Psoas muscle (tissue), 8 donors: ENCODE data around the gene PDLIM7. TPM values are rescaled to one million over a fixed set of nuclear protein-coding genes. Genes with fewer than 3 reads are reported as not detected.
A peak's percentile ranks its signal among the peaks of the same experiment; 100 is the strongest.

Experiments used
- ATAC-seq, 4 donors: fragments of 200-7000 bp; cut with Tn5 transposase; one replicate each; pipeline ENCODE4 v1.9.1; 2020; ENCODE audit warnings: moderate library complexity in 3 of 4, mild to moderate bottlenecking in 2 of 4
- DNase-seq, 2 donors: peaks; one replicate each; pipeline ENCODE4 v3.0.0-alpha.2; 2020
- H3K27ac ChIP-seq: fragments of 200-600 bp; one replicate; pipeline ENCODE4 v1.8.0; 2022
- H3K27me3 ChIP-seq, 3 donors: fragments of 200-600 bp in 1 of 3; one replicate each; pipeline versions ENCODE4 v1.6.1 to v1.8.0; 2013 to 2022; ENCODE audit warnings: low read length in 2 of 3, mild to moderate bottlenecking in 2 of 3, moderate library complexity in 1 of 3; ENCODE audit not compliant: insufficient read depth in 3 of 3
- H3K36me3 ChIP-seq, 2 donors: fragments of 200-600 bp in 1 of 2; one replicate each; pipeline versions ENCODE4 v1.6.1 to v1.8.0; 2013 to 2022; ENCODE audit warnings: low read depth in 1 of 2, mild to moderate bottlenecking in 1 of 2, moderate library complexity in 1 of 2; ENCODE audit not compliant: insufficient read depth in 1 of 2
- H3K4me1 ChIP-seq: fragments of 200-600 bp; one replicate; pipeline ENCODE4 v1.8.0; 2022
- H3K4me3 ChIP-seq: fragments of 200-600 bp; one replicate; pipeline ENCODE4 v1.8.0; 2022; ENCODE audit warnings: mild to moderate bottlenecking
- H3K9me3 ChIP-seq: fragments of 200-600 bp; one replicate; pipeline ENCODE4 v1.8.0; 2022
- CTCF ChIP-seq: fragments of 200-600 bp; IDR thresholded peaks from one replicate; pipeline ENCODE4 v1.8.0; 2022; ENCODE audit warnings: antibody characterized with exemption
- WGBS, 3 donors: extraction: QIAGEN DNeasy Blood & Tissue Kit; methylation state at CpG; one replicate each; pipeline versions ENCODE4 v1.1.6 to v1.1.7; 2013; 5-methylcytosine and 5-hydroxymethylcytosine counted together
- intact Hi-C, 2 donors: fragments of 100-400 bp; cut with DNase I; formaldehyde crosslinking; loops; one replicate each; pipeline versions ENCODE4 v1.11.0 to v1.14.2; 2022
- polyA plus RNA-seq, 3 donors: library from polyadenylated mRNA; stranded (reverse); fragments of 200-250 nt; gene quantifications; one replicate each; pipeline ENCODE4 v1.2.3, GENCODE V29; 2013
- total RNA-seq, 4 donors: library from RNA; stranded (reverse); fragmentation: NEBNext Ultra II Directional in 2 of 4; extraction: Animal tissue kit (Norgen Biotek cat#: 25700) in 2 of 4; gene quantifications; one replicate each; pipeline versions ENCODE4 v1.2.1 to v1.2.4, GENCODE V29; 2021 to 2023
- donor health status: healthy with polysubstance abuse.
- donor health status: DM: no; HTN: no; CAD: no; lungs with moderate emphysema.
- donor health status: Bipolar disorder and iron deficiency.
- donor health status: healthy.
- donor health status: DM: yes; HTN: yes; CAD: no.
- donor health status: DM: no; HTN: no; CAD: no.
- donor health status: DM: no; HTN: no; CAD: no.
- donor health status: DM: yes; HTN: yes; CAD: no.

PDLIM7 gene
- total and polyA plus RNA-seq, 7 donors = 134 to 254 (median 174) TPM

GRCh38 chr5:177453852-177454396 is 43.5 kb downstream of the PDLIM7 start:
- peak overlapping the region; percentile 70 for H3K4me3 ChIP-seq
- TF ChIP-seq CTCF = no peak
- WGBS, 3 donors = 10 to 11% (median 11%) methylated on average over 27 to 31 of the region's 31 CpGs
- no peak for DNase-seq
- ATAC-seq = no peak
- no peaks in the 10 kb centered on the region for H3K9me3 ChIP-seq
- H3K27ac ChIP-seq = no peak overlapping the region
- intact Hi-C loops = loop anchor here (1.0 to 10.0 kb wide), 6 partner anchors 47 to 342 kb away; partner anchors contain the start of gene MXD3 (in 1 of the 2)
- peaks cover 0 to 36% (median 0%) of the 10 kb centered on the region in 3 donors for H3K27me3 ChIP-seq
- peaks cover 15% of the 10 kb centered on the region for H3K4me1 ChIP-seq
- H3K36me3 ChIP-seq = peaks cover 0 to 4% of the 10 kb centered on the region in 2 donors

- no peaks in the 10 kb centered on the region for H3K9me3 ChIP-seq
- intact Hi-C loops = loop anchor here (1.0 to 10.0 kb wide), 3 partner anchors 49 to 341 kb away; partner anchors contain the start of gene MXD3 (in 1 of the 2)
- TF ChIP-seq CTCF = no peak
- peaks cover 17% of the 10 kb centered on the region for H3K4me1 ChIP-seq
- H3K36me3 ChIP-seq = no peaks in the 10 kb centered on the region
- DNase-seq = no peak
- no peak overlapping the region for H3K27ac ChIP-seq
- whole genome bisulfite sequencing, 3 donors = 69 to 77% (median 71%) methylated on average over 17 of the region's 17 CpGs
- no peak for ATAC-seq
- H3K27me3 ChIP-seq = peaks cover 0 to 45% (median 5%) of the 10 kb centered on the region in 3 donors
- no peak overlapping the region for H3K4me3 ChIP-seq
Observed at GRCh38 chr5:177452688-177453638, 44.4 kb downstream of the PDLIM7 start.

DNA sequence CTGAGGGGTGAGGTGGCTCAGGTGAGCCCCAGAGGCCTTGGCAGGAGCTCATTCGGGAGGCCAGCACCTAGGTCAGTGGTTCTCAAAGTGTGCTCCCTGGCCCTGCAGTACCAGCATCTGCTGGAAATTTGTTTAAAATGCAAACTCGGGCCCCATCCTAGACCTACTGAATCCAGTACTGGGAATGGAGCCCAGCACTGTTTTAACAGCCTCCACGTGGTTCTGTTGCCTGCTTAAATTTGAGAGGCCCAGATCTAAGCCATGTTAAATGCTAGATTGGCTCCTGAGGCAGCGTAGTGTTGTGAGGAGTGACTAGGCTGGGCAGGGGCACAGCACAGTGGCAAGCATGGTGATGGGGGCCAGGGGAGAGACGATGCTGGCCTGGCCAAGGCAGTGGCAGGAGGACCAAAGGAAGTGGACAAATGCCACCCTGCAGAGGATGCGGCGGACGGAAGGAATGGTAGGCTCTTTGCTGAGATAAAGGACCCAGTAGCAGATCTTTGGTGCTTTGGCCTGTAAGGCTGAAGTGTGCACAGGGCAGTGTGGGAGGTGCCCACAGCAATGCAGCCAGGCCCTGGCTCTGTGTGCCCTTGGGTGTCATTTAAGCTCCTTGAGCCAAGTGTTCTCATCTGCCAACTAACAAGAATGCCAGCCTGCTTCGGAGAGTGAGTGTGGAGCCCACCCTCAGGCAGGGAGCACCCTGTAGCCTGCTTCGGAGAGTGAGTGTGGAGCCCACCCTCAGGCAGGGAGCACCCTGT is 46.6 kb downstream of the PDLIM7 start:
- Histone ChIP-seq H3K36me3 (no peaks in the 10 kb centered on the region), H3K27me3 (peaks cover 0 to 50% (median 7%) of the 10 kb centered on the region in 3 donors), H3K4me3 (no peak overlapping the region), H3K27ac (no peak overlapping the region), H3K4me1 (peaks cover 17% of the 10 kb centered on the region), H3K9me3 (no peaks in the 10 kb centered on the region)
- 81 to 87% (median 81%) methylated on average over 9 to 10 of the region's 10 CpGs for WGBS, 3 donors
- ATAC-seq (no peak), DNase-seq (no peak)
- TF ChIP-seq CTCF = no peak
- intact Hi-C loops = loop anchor here (5.0 to 10.0 kb wide), 2 partner anchors 136 to 339 kb away; partner anchors contain the start of gene MXD3 (in 1 of the 2)

DNA sequence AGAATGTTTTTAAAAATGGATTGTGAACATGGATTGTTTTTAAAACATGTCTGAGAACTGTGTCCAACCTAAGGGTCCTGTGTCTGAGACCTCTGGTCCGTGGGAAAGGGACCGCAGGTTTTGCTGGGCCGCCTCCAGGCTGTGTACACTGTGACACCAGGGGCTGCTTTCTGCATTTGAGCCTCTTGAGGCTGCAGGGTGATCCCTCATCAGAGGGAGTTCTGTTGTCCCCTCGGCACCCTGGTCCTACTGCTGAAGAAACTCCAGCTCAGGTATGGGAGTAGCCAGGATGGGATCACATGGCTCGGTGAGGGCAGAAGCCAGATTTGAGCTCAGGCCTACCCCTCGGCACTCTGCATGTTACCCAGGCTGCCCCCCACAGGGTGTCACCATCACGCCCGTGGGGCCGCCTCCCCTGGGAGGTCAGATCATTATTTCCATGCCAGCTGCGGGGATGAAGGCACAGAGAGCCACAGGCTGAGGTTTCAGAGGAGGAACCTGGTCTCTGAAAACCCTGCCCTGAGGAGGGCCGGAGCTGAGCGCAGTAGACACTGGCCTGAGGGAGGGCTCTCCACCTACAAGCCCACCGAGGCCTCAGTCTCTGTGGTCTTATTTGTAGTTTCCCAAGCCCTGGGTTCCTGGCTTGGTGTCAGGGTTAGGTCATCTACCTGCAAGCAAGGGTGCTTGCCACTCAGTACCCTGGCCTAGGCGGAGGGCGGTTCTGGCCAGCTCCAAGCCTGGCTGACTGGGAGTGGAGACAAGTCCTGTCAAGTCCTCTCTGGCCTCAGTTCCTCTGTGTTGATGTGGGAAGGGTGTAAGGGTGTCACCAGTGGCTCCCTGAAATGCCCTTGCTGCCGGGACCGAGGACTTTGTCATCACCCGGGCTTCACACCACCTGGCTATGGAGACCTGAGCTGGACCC is 48.0 kb downstream of the PDLIM7 start:
- intact Hi-C loops = loop anchor here (5.0 to 10.0 kb wide), 2 partner anchors 135 to 337 kb away; partner anchors contain the start of gene MXD3 (in 1 of the 2)
- Histone ChIP-seq H3K27ac (no peak overlapping the region), H3K4me3 (no peak overlapping the region), H3K4me1 (peaks cover 17% of the 10 kb centered on the region), H3K9me3 (no peaks in the 10 kb centered on the region), H3K36me3 (no peaks in the 10 kb centered on the region), H3K27me3 (peaks cover 0 to 50% (median 7%) of the 10 kb centered on the region in 3 donors)
- TF ChIP-seq CTCF = no peak
- WGBS, 3 donors = 88 to 91% (median 89%) methylated on average over 18 of the region's 18 CpGs
- no peak for ATAC-seq
- no peak for DNase-seq
